Activated effector memory CD4-positive, alpha-beta T cell treated with Interleukin-2 at 50 U/mL for 16 hours (primary cell): ENCODE data around the gene EFNA5.

Experiments
- DNase-seq: peaks from one replicate; pipeline ENCODE4 v3.0.0-alpha.2; 2020

Gene EFNA5

DNA sequence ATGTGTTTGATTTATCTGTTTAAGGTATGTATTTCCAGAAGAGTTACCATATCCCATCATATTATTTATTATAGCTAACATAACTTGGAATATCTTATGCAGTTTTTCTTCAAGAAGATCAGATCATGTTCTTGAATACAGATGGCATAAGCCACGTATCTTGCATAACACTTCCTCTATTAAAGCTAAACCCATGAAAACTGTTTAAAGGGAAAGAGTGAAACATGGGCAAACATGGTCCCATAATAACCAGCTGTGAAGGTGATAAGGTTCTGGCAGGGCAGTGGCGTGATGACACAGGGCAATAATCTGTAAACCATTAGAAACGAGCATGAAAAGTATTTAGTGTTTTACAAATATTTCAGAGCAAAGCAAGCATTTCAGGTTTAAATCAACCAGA is 34.2 kb downstream of the EFNA5 start:
- DNase-seq: no peak

DNA sequence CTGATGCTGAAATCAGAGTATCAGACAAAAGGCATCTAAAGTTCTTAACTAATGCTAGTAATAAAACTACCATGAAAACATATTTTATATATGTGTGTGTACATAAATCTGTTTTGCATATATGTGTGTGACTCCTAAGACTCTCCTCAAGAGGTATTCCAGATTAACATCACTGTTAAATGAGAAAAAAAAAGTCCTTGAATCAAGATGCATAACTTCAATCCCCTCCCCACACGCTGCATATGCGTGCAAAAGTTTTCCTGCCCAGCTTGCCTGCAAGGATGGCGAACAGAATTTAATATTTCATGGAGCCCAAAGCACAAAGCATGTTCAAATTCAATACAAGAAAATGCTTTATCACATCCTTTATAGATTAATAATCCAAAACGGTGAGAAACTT is 34.7 kb downstream of the EFNA5 start:
- no peak for DNase-seq

DNA sequence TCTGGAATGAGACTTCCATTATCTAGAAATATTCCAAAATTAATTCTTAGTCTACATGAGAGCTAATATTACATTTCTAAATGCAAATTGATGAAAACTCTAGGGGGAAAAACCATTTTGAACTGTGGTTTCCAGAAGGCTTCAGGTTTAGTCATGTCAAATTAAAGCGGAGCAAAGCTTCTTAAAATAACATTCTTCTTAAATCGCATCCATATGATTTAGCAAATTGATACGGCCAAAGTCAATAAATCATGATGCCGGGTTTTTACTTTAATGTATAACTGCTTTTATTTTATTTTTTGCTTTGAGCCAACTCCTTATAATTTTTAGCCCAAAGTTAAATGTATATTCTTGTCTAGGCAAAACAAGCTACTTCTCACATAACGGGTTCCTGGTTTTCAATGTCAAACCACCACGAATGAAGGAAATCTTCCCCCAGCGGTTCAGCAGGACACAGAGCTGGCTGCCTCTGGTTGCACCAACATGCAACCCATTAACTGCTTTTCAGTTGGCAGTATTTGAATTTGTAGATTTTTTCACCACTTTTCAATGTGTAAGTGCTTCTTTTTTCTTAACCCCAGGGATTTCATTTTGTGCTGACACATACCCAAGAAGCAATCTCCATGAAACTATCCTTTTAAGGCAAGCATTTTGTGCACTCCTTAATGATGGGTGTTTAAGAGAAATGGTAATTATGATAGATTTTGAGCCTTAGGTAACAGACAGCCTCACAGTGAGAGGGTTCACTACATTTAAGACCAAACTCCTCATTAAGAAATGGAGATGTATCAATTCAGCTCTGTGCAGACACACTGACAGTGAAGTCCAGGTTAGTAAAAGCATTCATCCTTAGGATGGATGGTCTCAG is 35.5 kb downstream of the EFNA5 start:
- DNase-seq: no peak

DNA sequence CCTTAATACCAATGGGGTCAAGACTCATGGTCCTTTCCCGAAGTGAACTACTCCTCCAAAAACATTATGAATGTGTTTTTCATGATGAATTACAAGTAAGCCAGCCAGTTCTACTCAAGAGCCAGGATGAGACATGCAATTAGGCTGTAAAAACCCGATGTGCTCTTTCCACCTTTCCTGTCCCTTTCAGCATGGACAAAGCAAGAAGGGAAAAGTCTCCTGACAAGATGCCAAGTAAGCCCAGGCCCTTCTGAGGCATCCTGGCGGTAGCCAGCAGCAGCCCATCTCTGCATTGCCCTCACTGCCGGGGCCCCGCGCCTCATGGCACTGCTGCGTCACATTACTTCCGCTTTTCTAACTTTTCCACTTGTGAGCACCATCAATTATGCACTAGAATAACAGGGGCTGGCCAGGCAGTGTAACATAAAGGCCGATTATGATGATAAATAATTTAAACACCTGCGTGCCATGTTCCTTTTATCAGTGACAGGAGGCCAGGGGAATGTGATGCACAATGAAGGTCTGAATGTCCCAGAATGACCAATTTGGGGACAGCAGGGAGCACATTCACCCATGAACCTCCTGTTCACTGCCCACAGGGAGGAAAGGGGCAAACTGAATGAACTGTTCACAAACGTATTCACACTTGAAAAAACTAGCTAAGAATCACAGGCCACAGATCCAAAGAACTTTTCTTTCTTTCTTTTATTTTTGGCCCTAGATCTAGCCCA is 37.4 kb downstream of the EFNA5 start:
- no peak for DNase-seq

DNA sequence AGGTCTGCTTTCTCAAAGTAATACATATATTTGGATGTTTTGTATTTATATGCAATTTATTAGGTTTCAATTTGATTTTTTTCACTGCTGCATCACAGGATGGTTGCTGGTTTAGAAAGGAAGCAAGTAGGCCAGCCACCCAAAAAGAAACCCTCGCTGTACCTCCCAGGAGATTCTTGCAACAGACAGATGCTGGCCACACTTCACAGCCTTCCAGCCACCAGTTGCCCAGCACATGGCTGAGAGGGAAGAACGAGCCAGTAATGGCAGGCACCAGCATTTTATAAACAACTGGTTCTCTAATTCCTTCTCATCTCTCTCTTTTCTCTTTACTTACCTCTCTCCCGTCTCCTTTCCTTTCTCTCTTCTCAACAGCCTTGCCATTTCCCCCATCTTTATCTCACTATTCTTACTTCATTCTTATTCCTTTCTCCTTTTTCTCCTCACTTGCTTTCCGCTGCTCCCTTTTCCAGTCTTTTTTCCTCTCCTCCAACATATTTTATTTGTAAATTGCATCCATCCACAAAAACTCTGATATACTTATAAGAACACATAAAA is 38.9 kb downstream of the EFNA5 start:
- no peak for DNase-seq

DNA sequence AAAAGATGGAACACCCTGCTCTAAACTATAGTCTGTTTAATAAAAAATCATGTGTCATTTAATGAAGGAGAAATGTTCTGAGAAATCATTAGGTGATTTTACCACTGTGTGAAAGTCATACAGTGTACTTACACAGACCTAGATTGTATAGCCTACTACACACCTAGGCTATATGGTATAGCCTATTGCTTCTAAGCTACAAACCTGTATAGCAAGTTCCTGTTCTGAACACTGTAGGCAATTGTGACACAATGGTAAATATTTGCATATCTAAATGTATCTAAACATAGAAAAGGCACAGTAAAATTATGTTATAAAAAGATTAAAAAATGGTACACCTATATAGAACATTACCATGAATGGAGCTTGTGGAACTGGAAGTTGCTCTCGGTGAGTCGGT is 40.6 kb downstream of the EFNA5 start:
- no peak for DNase-seq

DNA sequence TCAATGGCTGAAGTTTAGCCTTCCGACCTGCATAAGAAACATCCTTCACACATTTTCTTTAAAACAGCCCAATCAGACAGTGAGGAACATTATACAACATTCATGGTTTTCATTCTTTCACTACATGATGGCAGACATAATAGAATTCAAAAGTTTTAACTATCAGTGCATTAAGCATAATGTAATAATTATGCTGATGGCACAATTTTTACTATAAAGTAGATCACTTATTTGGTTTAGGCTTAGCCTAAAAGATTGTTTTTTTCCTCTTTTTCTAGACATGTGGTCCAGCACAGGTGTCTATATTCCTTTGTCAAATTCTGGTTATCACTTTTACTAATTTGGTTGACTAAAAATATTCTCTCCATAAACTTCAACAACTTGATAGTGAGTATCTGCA is 46.5 kb downstream of the EFNA5 start:
- DNase-seq: no peak

DNA sequence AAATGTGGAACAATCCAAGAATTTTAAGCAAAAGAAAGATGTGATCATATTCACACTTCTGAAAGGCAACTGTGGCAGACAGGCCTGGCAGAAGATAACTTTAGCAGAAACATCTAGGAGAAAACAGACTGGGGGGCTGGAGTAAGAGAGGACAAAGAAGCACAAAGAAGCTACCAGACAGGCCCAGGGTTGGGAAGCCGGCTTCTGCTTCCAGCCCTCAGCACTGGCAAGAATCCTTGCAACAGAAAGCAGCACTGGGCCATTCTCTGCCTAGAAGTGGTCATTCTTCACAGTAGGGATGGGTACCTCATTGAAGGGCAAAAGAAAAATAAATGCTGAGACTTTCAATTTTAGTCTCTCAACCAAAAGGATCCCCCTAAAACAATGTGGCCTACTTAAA is 49.6 kb downstream of the EFNA5 start:
- DNase-seq: no peak

DNA sequence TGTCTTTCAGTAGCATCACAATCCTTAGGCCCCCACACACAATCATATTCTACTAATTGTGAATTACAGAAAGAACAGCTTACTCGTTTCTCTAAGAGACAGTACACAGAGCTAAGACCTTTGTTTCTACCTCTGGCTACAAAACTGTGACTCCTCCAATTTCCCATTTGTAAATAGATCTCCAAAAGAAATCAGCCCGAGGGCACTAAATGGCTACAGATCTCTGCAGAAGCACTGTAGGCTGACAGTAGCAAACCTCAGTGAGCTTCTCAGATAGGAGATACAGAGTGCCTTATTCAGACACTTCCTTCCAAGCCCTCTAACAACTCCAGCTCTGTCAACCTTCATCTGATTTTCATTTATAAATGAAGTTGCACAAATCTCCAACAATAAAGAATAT is 51.0 kb downstream of the EFNA5 start:
- no peak for DNase-seq

DNA sequence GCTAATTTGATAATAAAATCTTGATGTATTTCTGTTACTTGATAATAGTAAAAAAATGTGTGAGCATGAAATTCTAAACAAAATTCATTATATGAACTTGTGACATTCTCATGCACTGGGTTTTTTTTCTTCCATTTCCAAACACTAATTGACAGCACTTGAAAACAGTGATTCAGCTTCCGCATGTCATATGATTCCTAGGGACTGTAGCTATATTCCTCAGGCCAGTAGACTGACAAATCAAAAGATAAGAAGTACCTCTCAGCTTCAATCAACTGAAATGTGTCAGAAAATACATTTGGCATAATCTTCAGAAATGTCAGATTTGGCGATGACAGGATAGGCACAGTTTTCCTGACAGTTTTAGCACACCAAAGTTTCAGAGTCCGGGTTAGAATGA is 52.5 kb downstream of the EFNA5 start:
- no peak for DNase-seq

DNA sequence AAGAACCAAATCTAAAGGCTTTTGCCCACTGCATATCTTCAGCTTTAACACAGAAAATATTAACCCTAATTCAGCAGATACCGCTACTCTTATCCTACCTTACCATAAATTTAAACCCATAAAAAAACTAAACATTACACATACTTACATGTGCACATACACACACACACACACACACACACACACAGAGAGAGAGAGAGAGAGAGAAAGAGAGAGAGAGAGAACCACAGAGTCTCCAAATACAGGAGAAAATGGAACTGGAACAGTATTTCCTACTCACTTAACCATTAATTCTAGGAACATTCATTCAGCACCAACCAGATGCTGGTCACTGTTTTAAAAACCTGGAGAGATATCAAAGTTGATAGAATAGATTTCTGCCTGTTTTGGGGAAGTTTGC is 53.7 kb downstream of the EFNA5 start:
- no peak for DNase-seq

DNA sequence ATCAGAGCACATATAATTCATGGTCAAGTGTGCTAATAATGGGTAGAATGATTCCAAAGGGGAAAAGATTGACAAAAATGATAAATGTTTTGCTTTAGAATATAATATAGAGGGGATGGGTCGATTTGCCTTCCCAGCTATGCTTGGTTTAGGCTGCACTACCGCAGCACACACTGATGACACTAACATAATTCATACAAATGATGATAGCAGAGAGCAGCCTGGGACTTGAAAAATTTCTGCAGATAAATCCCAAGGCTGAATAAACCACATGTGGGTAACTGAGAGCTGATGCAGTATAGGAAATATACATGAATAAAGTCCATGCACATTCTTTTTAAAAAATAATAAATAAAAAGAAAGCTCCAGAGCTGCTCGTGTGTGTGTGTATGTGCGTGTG is 54.5 kb downstream of the EFNA5 start:
- no peak for DNase-seq

DNA sequence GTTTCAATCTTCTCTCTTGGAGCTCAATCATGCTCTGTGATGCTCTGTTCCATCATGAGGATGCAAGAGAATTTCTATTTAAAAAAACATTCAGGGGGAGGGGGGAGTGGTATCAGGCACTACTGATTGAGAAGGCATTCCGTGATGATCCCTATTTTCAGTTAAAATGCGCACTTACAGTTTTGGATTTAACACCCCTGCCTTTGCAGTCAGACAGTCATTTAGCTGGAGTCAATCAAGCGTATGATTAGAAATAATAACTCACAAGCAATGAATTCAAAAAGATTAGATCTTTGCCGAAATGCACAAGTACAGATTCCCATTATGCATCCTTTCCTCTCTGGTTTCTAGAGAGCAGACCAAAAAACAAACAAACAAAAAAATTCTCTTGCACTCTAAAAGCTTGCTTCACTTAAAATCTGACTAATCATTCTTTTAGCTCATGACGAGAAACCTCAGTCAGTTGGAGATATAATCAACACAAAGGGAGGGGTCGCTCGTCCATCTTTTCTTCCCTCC is 55.4 kb downstream of the EFNA5 start:
- DNase-seq: no peak

DNA sequence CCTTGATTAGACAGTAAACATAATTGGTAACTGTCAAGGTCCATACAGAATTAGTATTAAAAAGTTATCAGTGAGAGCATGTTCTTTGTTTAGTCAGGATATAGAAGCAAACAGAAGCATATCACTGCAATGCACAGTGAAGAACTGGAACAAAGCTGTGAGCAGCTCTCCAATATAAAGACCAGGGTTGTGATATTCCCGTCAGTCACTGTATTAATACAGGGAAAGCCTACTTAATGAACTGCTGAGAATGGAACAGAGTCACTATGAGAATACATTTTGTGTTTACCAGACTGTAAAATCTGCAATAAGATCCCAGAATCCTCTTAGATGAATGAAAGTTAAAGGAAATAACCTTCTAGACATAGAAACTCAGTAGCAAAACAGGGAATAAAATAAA is 58.2 kb downstream of the EFNA5 start:
- DNase-seq: no peak

DNA sequence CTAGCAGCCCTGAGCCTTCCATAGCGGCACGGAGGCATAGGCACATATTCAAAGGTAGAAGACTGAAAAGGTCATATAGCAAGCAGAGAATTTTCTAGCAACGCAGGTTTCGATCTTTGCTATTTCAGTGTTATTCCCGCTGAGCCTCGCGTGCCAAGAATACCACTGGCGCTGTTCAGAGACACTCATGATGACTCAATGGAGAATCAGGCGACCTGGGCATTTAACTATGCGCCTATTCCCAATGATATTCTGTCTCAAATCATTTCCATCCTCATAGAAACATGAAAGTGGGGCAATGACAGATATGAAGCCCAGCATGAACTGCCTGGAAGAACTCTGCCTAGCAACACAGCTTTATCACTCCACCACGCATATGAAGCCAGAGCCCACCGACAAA is 59.9 kb downstream of the EFNA5 start:
- no peak for DNase-seq

DNA sequence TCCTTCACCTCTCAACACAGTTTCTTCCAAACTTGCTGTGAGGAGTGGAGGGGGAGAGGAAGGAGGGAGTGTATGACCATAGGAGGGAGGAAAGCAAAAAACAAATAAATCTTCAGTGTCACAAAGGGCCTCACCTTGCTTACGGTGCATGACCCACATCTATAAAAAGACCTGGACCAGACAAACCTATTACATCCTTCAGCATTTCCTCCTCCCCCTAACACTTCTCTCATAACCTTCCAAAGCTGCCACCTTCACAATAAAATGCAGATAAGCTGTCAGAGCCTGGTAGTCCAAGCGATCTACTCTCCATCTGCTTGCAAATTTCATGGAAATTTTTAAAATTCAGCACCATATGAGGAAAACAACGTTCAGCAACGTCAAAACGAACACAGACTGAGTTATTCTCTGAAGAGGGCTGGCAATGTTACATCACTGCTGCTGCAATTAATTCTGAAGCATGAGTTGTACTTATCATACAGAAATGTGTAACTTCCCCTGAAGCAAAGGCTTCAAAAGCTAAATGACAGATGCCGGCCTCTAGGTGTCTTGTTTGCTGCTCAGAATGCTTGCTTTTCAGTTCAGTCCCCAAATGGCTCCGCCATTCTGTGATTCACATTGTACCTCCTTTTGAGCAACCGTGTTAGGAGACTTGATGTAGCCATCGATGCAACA is 62.9 kb downstream of the EFNA5 start:
- DNase-seq: no peak

DNA sequence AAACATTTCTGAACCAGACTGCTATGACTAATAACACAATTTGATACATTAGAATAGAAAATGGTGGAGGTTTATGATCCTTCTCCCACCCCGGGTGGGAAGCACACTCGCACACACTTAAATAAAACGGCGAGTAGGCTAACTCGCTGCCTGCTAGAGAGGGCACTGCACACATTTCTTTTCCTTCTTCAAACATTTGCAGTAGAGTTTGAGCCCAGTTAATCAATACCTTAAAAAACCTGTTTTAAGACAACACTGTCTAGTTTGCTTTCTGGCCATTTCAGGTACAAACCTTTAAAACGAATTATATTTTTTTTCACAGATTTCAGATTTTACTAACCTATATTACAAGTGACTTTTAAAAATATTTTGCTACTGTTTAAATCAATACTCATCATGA is 63.5 kb downstream of the EFNA5 start:
- no peak for DNase-seq

DNA sequence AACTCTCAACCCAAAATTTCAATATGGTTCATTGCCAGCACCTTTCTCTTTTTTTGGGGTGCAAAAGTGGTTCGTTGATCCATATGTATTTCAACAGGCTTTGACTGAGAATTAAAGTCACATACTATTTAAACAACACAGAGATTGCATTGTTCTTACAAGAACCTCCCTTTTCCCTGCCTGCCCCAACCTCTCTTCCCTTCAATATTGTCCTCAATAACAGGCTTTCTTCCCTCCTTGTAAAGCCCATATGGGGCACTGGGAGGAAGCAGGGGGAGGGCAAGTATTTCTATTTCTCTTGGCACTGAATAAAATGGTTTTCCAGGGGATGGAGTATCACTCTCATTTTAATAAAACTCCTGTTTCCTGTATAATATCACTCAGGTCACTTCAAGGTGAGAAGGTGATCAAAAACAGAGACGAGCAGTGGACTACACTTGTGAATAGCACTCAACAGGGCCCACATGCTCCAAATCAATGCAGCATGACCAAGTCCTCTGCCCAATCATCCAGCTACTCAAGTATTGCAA is 65.1 kb downstream of the EFNA5 start:
- no peak for DNase-seq

DNA sequence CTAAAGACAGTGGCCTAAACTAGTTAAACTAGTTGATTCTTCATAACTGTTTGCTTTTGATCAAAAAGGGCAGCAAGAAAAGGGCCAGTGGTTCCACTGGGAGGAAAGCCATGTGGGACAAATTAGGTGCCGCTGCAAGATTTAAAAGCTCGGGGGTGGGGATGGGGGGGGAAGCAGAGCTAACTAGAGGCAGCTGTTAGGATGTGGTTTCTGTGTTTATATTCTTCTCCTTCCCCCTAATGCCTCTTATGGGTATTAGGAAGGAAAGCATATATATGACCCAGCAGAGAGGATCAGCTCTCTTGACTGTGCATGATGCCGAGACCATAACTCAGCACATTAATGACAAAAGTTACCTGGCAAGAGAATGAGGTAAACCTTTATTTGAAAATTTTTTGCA is 65.7 kb downstream of the EFNA5 start:
- no peak for DNase-seq

DNA sequence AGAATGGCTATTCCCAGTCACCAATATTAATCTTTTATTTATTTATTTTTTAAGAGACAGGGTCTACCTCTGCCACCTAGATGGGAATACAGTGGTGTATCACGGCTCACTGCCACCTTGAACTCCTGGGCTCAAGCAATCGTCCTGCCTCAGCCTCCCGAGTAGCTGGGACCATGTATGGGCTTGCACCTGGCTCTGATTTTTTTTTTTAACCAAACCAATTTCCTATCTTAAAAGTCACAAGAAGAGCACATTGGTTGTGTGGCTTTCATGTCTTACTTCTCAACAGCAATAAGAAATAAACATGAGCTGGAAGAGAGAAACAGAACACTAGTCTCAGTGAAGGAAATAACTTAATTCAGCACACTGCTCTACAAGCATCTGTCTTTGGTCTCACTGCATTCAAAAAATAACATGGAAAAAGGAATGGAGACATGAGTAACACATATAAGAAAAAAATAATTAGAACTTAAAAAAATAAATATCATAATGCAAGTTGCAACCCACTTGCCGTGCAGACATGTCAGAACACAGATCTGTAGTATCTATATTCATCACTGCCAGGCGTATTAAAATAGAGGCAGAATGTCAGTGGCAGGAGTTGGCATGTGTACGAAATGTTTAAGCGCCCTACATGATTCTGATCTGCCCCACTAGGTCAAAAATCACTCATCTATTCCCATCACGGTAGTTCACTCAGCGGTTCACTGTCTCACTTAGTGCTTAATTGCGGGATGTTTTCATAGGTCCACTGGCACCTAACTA is 66.4 kb downstream of the EFNA5 start:
- no peak for DNase-seq

DNA sequence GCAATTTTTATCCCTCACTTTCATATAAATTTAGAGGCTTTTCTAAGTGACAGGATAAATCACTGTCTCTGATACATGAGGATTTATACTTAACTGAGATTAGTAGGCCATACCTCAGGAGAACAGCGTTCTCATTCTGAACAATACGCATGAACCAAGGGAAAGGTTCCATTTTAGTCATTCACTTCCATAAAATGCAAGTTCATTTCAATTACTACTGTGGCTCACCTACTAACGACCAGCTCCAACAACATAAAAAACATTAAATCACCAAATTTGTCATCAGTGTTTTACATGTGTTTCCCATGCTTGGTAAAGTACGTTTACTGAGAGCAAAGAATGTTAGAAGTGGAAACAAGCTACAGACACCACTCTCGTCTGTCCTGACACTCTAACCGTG is 67.4 kb downstream of the EFNA5 start:
- no peak for DNase-seq

DNA sequence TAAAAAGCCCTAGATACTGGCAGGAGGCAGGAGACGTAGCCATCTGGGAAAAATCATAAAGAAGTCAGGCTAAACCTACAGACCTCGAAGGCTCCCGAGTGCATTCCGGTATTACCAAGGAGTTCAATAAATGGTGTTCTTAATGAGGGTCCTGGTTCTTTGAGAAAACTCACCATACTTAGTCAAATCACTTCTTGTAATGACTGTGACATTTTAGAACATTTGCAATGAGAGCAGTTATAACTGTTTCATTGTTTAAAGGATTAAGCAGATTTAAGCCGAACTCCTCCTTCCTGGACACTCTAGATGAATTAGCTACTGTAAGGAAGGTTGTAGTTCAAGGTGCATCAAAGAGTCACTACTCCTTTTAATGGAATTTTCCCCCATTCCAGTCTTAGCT is 67.8 kb downstream of the EFNA5 start:
- DNase-seq: no peak
